Measurements from ENCODE around the gene HBM.

DNA sequence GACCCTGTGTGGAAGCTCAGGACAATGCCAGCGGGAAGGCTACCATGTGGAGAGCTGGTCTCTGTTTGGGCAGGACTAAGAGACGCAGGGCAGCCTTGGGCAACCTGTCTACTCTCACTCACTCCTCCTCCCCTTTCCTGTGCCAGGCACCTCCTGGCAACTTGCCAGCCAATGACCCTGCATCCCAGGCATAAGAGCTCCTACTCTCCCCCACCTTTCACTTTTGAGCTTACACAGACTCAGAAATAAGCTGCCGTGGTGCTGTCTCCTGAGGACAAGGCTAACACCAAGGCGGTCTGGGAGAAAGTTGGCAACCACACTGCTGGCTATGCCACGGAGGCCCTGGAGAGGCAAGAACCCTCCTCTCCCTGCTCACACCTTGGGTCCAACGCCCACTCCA, 2.6 kb downstream of the HBM start:
- TF ChIP-seq POLR2A (IDR thresholded peaks at IDR 0.05) (no peak), EP300 (IDR thresholded peaks at IDR 0.05) (no peak), POLR2AphosphoS5 (IDR thresholded peaks at IDR 0.05) (no peak)
- TF ChIP-seq, protein P1, sequence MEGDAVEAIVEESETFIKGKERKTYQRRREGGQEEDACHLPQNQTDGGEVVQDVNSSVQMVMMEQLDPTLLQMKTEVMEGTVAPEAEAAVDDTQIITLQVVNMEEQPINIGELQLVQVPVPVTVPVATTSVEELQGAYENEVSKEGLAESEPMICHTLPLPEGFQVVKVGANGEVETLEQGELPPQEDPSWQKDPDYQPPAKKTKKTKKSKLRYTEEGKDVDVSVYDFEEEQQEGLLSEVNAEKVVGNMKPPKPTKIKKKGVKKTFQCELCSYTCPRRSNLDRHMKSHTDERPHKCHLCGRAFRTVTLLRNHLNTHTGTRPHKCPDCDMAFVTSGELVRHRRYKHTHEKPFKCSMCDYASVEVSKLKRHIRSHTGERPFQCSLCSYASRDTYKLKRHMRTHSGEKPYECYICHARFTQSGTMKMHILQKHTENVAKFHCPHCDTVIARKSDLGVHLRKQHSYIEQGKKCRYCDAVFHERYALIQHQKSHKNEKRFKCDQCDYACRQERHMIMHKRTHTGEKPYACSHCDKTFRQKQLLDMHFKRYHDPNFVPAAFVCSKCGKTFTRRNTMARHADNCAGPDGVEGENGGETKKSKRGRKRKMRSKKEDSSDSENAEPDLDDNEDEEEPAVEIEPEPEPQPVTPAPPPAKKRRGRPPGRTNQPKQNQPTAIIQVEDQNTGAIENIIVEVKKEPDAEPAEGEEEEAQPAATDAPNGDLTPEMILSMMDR (IDR thresholded peaks at IDR 0.05) = no peak

Data from gastroesophageal sphincter (tissue), 3 donors.